ENCODE results near the gene PITPNM1. TPM values are rescaled to one million over a fixed set of nuclear protein-coding genes. Genes with fewer than 3 reads are reported as not detected.

The PITPNM1 gene
- total and polyA plus RNA-seq, 2 of the 13 experiments (the other 11 are each of a cell fraction or from before 2014, with no cell fraction given): 8.2 to 8.5 TPM

DNA sequence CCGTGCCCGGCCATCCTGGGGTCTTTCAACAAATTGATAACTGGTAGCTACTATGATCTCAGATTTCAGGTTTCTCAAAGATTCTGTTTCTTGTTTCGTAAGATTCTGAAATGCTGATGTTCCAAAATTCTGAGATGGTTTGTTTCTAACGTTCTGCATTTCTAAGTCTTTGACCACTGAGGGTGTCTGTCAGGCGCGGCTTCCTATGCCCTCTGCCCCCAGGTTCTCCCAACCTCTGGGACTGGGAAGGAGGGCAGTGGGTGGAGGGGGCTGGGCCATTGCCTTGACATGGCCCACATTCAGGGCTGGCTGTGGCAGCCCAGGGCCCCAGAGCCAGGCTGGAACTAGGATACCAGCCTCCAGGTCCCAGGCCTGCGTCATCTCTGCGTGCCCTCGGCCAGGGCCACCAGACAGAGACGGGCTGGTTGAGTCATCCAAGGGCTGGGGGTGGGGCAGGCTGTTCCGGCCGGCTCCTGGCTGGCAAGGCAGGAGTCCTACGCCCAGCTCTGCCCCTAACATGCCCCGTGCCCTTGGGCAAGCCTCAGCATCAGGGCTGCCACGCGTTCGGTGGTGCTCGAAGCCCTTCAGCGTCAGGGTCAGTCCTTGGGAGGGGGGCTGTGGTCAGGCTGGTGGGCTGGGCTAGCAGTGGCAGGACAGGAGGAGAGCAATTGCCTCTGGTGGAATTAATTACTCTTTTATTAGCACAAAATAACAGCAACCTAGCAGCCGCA, 41.3 kb downstream of the PITPNM1 start (continued):
- TF ChIP-seq GFI1 (CRISPR knock-in tag; IDR thresholded peaks at IDR 0.05; ENCODE audit: borderline replicate concordance): no peak
- TF ChIP-seq RFX1 (IDR thresholded peaks at IDR 0.05): no peak
- TF ChIP-seq KAT7 (CRISPR knock-in tag; IDR thresholded peaks at IDR 0.05; ENCODE audit: borderline replicate concordance): no peak
- TF ChIP-seq ZNF749 (CRISPR knock-in tag; IDR thresholded peaks at IDR 0.05; ENCODE audit: borderline replicate concordance): no peak
- TF ChIP-seq MXD4 (CRISPR knock-in tag; IDR thresholded peaks at IDR 0.05): peak; percentile 34; the same call in 1 of the 2 replicates
- peak; percentile 72 for TF ChIP-seq GABPB1 (CRISPR knock-in tag; IDR thresholded peaks at IDR 0.05)
- TF ChIP-seq, protein P1, sequence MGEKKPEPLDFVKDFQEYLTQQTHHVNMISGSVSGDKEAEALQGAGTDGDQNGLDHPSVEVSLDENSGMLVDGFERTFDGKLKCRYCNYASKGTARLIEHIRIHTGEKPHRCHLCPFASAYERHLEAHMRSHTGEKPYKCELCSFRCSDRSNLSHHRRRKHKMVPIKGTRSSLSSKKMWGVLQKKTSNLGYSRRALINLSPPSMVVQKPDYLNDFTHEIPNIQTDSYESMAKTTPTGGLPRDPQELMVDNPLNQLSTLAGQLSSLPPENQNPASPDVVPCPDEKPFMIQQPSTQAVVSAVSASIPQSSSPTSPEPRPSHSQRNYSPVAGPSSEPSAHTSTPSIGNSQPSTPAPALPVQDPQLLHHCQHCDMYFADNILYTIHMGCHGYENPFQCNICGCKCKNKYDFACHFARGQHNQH (CRISPR knock-in tag; IDR thresholded peaks at IDR 0.05): peak; percentile 60
- no peak for TF ChIP-seq ZNF296 (CRISPR knock-in tag; conservative IDR thresholded peaks at IDR 0.05)
- no peak for TF ChIP-seq TOE1 (CRISPR knock-in tag; IDR thresholded peaks at IDR 0.05)
- TF ChIP-seq ZNF576 (CRISPR knock-in tag; IDR thresholded peaks at IDR 0.05): no peak
- TF ChIP-seq, protein P2, sequence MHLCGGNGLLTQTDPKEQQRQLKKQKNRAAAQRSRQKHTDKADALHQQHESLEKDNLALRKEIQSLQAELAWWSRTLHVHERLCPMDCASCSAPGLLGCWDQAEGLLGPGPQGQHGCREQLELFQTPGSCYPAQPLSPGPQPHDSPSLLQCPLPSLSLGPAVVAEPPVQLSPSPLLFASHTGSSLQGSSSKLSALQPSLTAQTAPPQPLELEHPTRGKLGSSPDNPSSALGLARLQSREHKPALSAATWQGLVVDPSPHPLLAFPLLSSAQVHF (CRISPR knock-in tag; IDR thresholded peaks at IDR 0.05): no peak
- 0 out of 2 replicates have a peak, but pooled peaks have one; percentile 5 for TF ChIP-seq RAD21 (CRISPR knock-in tag; IDR thresholded peaks at IDR 0.05)
- TF ChIP-seq NFKB2 (CRISPR knock-in tag; IDR thresholded peaks at IDR 0.05; ENCODE audit: borderline replicate concordance): no peak; the same call in 1 of the 2 replicates
- TF ChIP-seq SIN3B (IDR thresholded peaks at IDR 0.05; ENCODE audit: low read length): no peak
- no peak for TF ChIP-seq NR2F2 (IDR thresholded peaks at IDR 0.05; ENCODE audit: borderline replicate concordance, low read depth)
- TF ChIP-seq ZZZ3 (CRISPR knock-in tag; IDR thresholded peaks at IDR 0.05; ENCODE audit: borderline replicate concordance): no peak
- TF ChIP-seq RFX3 (CRISPR knock-in tag; IDR thresholded peaks at IDR 0.05): no peak
- TF ChIP-seq ZBTB20 (CRISPR knock-in tag; IDR thresholded peaks at IDR 0.05; ENCODE audit: borderline replicate concordance, low read depth): 0 out of 2 replicates have a peak, but pooled peaks have one; percentile 4
- no peak for TF ChIP-seq ZNF260 (CRISPR knock-in tag; IDR thresholded peaks at IDR 0.05; ENCODE audit: borderline replicate concordance, low read depth)
- TF ChIP-seq, protein P3, sequence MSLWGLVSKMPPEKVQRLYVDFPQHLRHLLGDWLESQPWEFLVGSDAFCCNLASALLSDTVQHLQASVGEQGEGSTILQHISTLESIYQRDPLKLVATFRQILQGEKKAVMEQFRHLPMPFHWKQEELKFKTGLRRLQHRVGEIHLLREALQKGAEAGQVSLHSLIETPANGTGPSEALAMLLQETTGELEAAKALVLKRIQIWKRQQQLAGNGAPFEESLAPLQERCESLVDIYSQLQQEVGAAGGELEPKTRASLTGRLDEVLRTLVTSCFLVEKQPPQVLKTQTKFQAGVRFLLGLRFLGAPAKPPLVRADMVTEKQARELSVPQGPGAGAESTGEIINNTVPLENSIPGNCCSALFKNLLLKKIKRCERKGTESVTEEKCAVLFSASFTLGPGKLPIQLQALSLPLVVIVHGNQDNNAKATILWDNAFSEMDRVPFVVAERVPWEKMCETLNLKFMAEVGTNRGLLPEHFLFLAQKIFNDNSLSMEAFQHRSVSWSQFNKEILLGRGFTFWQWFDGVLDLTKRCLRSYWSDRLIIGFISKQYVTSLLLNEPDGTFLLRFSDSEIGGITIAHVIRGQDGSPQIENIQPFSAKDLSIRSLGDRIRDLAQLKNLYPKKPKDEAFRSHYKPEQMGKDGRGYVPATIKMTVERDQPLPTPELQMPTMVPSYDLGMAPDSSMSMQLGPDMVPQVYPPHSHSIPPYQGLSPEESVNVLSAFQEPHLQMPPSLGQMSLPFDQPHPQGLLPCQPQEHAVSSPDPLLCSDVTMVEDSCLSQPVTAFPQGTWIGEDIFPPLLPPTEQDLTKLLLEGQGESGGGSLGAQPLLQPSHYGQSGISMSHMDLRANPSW (CRISPR knock-in tag; IDR thresholded peaks at IDR 0.05; ENCODE audit: borderline replicate concordance): peak; percentile 25; the same call in 1 of the 2 replicates
- TF ChIP-seq, protein P4, sequence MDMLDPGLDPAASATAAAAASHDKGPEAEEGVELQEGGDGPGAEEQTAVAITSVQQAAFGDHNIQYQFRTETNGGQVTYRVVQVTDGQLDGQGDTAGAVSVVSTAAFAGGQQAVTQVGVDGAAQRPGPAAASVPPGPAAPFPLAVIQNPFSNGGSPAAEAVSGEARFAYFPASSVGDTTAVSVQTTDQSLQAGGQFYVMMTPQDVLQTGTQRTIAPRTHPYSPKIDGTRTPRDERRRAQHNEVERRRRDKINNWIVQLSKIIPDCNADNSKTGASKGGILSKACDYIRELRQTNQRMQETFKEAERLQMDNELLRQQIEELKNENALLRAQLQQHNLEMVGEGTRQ (IDR thresholded peaks at IDR 0.05; ENCODE audit: low read depth, low read length): no peak
- TF ChIP-seq, protein P4 (CRISPR knock-in tag; IDR thresholded peaks at IDR 0.05; ENCODE audit: borderline replicate concordance): no peak
- no peak for TF ChIP-seq NCOA1 (CRISPR knock-in tag; IDR thresholded peaks at IDR 0.05)
- no peak for TF ChIP-seq TBL1XR1 (IDR thresholded peaks at IDR 0.05; ENCODE audit: borderline replicate concordance, low read length, partially characterized antibody)

All from HepG2 (cell line).